ENCODE results near the gene DYRK1A. TPM values are rescaled to one million over a fixed set of nuclear protein-coding genes. Genes with fewer than 3 reads are reported as not detected.

The DYRK1A gene
- total RNA-seq, 3 donors from 2014 or later (not counting 1 experiment from before 2014, with no cell fraction given), result 149 to 166 (median 153) TPM

DNA sequence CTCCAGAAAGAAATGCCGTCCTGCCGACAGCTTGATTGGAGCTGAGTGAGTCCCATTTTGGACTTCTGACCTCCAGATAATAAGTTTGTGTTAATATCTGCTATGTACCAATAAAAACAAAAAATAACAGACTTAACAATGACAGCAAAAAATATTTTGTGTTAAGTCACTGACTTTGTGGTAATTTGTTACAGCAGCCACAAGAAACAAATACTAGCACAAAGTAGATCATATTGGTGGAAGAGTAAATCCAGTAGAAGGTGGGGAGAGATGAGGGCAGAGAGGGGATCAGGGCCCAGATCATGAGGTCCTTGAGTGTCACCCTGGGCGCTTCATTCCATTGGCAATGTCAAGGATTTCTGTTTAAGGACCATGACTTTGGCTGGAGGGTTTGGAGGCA is 168.6 kb downstream of the DYRK1A start:
- intact Hi-C loops (cut with micrococcal nuclease), result no loop called here
- H3K4me3 Mint-ChIP-seq, result no peak overlapping the region
- TF ChIP-seq, protein P1, sequence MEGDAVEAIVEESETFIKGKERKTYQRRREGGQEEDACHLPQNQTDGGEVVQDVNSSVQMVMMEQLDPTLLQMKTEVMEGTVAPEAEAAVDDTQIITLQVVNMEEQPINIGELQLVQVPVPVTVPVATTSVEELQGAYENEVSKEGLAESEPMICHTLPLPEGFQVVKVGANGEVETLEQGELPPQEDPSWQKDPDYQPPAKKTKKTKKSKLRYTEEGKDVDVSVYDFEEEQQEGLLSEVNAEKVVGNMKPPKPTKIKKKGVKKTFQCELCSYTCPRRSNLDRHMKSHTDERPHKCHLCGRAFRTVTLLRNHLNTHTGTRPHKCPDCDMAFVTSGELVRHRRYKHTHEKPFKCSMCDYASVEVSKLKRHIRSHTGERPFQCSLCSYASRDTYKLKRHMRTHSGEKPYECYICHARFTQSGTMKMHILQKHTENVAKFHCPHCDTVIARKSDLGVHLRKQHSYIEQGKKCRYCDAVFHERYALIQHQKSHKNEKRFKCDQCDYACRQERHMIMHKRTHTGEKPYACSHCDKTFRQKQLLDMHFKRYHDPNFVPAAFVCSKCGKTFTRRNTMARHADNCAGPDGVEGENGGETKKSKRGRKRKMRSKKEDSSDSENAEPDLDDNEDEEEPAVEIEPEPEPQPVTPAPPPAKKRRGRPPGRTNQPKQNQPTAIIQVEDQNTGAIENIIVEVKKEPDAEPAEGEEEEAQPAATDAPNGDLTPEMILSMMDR (IDR thresholded peaks at IDR 0.05), result no peak

DNA sequence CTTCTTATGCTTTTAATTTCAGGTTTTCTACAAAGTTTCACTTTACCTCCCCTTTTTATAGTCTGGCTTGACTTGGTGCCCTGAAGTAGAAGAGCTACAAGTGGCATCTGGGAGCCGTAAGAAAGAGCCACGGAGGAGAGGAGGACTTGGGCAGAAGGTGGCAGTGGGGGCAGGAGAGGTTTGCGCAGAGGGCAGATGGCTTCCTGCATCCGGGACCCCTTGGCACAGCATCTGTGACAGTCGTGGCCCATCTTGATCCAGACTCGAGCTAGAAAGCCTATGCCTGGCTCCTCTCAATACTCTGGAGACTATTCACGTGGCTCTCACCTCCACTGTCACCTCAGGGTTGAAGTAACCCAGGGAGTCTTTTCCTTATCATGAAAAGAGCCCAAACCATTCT is 169.1 kb downstream of the DYRK1A start:
- Mint-ChIP-seq H3K27me3 (ENCODE audit: low read depth in 2 of 2) (peaks cover 39 to 57% of the 10 kb centered on the region in 2 donors), H3K27ac (no peak overlapping the region)

More for the DNA sequence above, 168.6 kb downstream of the DYRK1A start:
- H3K4me1 ChIP-seq (ENCODE audit: control insufficient read depth, insufficient read depth, low read length), result no peaks in the 10 kb centered on the region
- H3K36me3 ChIP-seq (ENCODE audit: control insufficient read depth, insufficient read depth, low read length), result no peaks in the 10 kb centered on the region
- Mint-ChIP-seq H3K27ac (no peak overlapping the region), H3K9me3 (peaks cover 0 to 7% of the 10 kb centered on the region in 2 donors), H3K27me3 (ENCODE audit: low read depth in 2 of 2) (peaks cover 43 to 62% of the 10 kb centered on the region in 2 donors), H3K36me3 (peaks cover 10% of the 10 kb centered on the region), H3K4me1 (peaks cover 0 to 6% of the 10 kb centered on the region in 2 donors)
- WGBS (ENCODE audit: insufficient coverage), result 94% methylated on average over 3 of the region's 3 CpGs
- H3K4me3 ChIP-seq (ENCODE audit: low read length), result no peak overlapping the region
- no peaks in the 10 kb centered on the region for H3K9me3 ChIP-seq (ENCODE audit: control insufficient read depth, insufficient read depth, low read length)
- H3K27ac ChIP-seq (ENCODE audit: low read length), result no peak overlapping the region
- DNase-seq (no peak), ATAC-seq (no peak)
- peaks cover 9% of the 10 kb centered on the region for H3K27me3 ChIP-seq (ENCODE audit: control insufficient read depth, insufficient read depth, low read length)

DNA sequence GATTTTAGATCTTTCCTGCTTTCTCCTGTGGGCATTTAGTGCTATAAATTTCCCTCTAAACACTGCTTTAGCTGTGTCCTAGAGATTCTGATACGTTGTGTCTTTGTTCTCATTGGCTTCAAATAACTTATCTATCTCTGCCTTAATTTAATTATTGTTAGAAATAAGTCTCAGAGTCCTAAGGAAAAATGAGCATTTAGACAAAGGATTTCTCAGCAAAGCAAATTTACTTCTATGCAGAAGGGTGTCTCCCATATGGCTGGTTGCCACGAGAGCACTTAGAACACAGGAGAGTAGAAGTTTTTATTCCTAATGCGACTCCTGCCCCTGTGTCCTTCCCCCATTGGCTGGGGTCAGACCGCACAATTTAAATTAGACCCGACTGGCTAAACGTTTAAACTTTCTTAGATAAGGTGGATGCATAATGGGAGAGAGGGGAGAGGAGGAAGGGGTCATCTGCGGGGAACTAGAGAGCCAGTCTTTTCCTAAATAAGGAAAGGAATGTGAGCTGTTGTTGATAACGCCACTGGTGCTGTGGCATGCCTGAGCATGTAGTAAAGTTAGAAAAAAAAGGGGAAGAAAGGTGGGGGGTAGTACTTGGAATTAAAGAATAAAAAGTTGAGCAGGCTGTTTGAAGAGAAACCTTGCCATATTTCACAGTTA is 170.2 kb downstream of the DYRK1A start:
- H3K27me3 Mint-ChIP-seq (ENCODE audit: low read depth in 2 of 2), result peaks cover 37 to 50% of the 10 kb centered on the region in 2 donors
- H3K36me3 Mint-ChIP-seq, result peaks cover 10% of the 10 kb centered on the region
- ATAC-seq, result no peak

More for the DNA sequence above, 169.1 kb downstream of the DYRK1A start:
- peaks cover 0 to 1% of the 10 kb centered on the region in 2 donors for H3K4me1 Mint-ChIP-seq
- H3K9me3 ChIP-seq (ENCODE audit: control insufficient read depth, insufficient read depth, low read length), result no peaks in the 10 kb centered on the region
- H3K4me3 Mint-ChIP-seq, result no peak overlapping the region
- H3K4me3 ChIP-seq (ENCODE audit: low read length), result no peak overlapping the region
- H3K36me3 Mint-ChIP-seq, result peaks cover 10% of the 10 kb centered on the region
- peaks cover 9% of the 10 kb centered on the region for H3K27me3 ChIP-seq (ENCODE audit: control insufficient read depth, insufficient read depth, low read length)
- H3K27ac ChIP-seq (ENCODE audit: low read length), result no peak overlapping the region
- H3K36me3 ChIP-seq (ENCODE audit: control insufficient read depth, insufficient read depth, low read length), result no peaks in the 10 kb centered on the region
- WGBS (ENCODE audit: insufficient coverage), result 85% methylated on average over 7 of the region's 7 CpGs
- no peak for ATAC-seq
- DNase-seq, result no peak
- H3K4me1 ChIP-seq (ENCODE audit: control insufficient read depth, insufficient read depth, low read length), result no peaks in the 10 kb centered on the region
- H3K9me3 Mint-ChIP-seq, result peaks cover 0 to 7% of the 10 kb centered on the region in 2 donors
- intact Hi-C loops (cut with micrococcal nuclease), result no loop called here
- TF ChIP-seq, protein P1 (IDR thresholded peaks at IDR 0.05), result no peak

More for the DNA sequence above, 170.2 kb downstream of the DYRK1A start:
- no peak for DNase-seq
- TF ChIP-seq, protein P1 (IDR thresholded peaks at IDR 0.05), result no peak
- Histone ChIP-seq H3K9me3 (ENCODE audit: control insufficient read depth, insufficient read depth, low read length) (no peaks in the 10 kb centered on the region), H3K27ac (ENCODE audit: low read length) (no peak overlapping the region), H3K36me3 (ENCODE audit: control insufficient read depth, insufficient read depth, low read length) (no peaks in the 10 kb centered on the region), H3K4me1 (ENCODE audit: control insufficient read depth, insufficient read depth, low read length) (no peaks in the 10 kb centered on the region), H3K27me3 (ENCODE audit: control insufficient read depth, insufficient read depth, low read length) (peaks cover 4% of the 10 kb centered on the region), H3K4me3 (ENCODE audit: low read length) (no peak overlapping the region)
- Mint-ChIP-seq H3K27ac (no peak overlapping the region), H3K4me3 (no peak overlapping the region), H3K9me3 (peaks cover 0 to 7% of the 10 kb centered on the region in 2 donors), H3K4me1 (no peaks in the 10 kb centered on the region)
- WGBS (ENCODE audit: insufficient coverage), result 64% methylated on average over 7 of the region's 8 CpGs
- intact Hi-C loops (cut with micrococcal nuclease), result no loop called here

All from natural killer cell (primary cell).